HepG2 (cell line): ENCODE measurements around the gene LAPTM4A. TPM values are rescaled to one million over a fixed set of nuclear protein-coding genes. Genes with fewer than 3 reads are reported as not detected.

ENCODE experiments used
- ARNT2 ChIP-seq: sonication (generic); formaldehyde crosslinking; IDR thresholded peaks from 2 replicates; pipeline ENCODE4 v1.8.0; 2022; ENCODE audit warnings: mild to moderate bottlenecking, low read depth, missing genetic modification reagents, moderate library complexity
- BRCA1 ChIP-seq: sonication (generic); formaldehyde crosslinking; IDR thresholded peaks from 2 replicates; pipeline ENCODE4 v1.4.0; 2020; ENCODE audit warnings: missing genetic modification reagents
- ETV5 ChIP-seq: IDR thresholded peaks from 2 replicates; pipeline ENCODE4 v1.6.1; 2018; ENCODE audit warnings: missing biosample characterization, missing genetic modification reagents, inconsistent platforms, borderline replicate concordance
- ETV6 ChIP-seq: sonication (generic); formaldehyde crosslinking; conservative IDR thresholded peaks from 2 replicates; pipeline ENCODE4 v1.4.0; 2020; ENCODE audit warnings: missing genetic modification reagents
- FOXK2 ChIP-seq: fragments of 450-650 bp; IDR thresholded peaks from 2 replicates; pipeline ENCODE4 v1.6.1; 2016
- MBD4 ChIP-seq: IDR thresholded peaks from 2 replicates; pipeline ENCODE4 v1.6.1; 2012; ENCODE audit warnings: low read length, inconsistent platforms, borderline replicate concordance
- MIXL1 ChIP-seq: IDR thresholded peaks from 2 replicates; pipeline ENCODE4 v1.6.1; 2016
- PHF21A ChIP-seq: sonication (generic); formaldehyde crosslinking; IDR thresholded peaks from 2 replicates; pipeline ENCODE4 v1.5.0; 2020; ENCODE audit warnings: mild to moderate bottlenecking, missing genetic modification reagents
- RBFOX2 ChIP-seq: fragments of 200-400 bp; formaldehyde crosslinking; IDR thresholded peaks from 2 replicates; pipeline ENCODE4 v1.6.1; 2017; ENCODE audit warnings: low read depth, mild to moderate bottlenecking, low read length
- RXRB ChIP-seq: IDR thresholded peaks from 2 replicates; pipeline ENCODE4 v1.6.1; 2016; ENCODE audit warnings: borderline replicate concordance, missing genetic modification reagents, missing compliant biosample characterization
- SPEN ChIP-seq: sonication (generic); formaldehyde crosslinking; IDR thresholded peaks from 2 replicates; pipeline ENCODE4 v1.5.1; 2020; ENCODE audit warnings: low read depth, mild to moderate bottlenecking, missing genetic modification reagents
- THAP11 ChIP-seq: IDR thresholded peaks from 2 replicates; pipeline ENCODE4 v1.6.1; 2016; ENCODE audit warnings: missing biosample characterization, missing genetic modification reagents
- TMF1 ChIP-seq: sonication (generic); formaldehyde crosslinking; IDR thresholded peaks from 2 replicates; pipeline ENCODE4 v1.8.1; 2022; ENCODE audit warnings: low read depth, missing genetic modification reagents
- ZFP82 ChIP-seq: sonication (generic); formaldehyde crosslinking; IDR thresholded peaks from 2 replicates; pipeline ENCODE4 v1.5.1; 2020; ENCODE audit warnings: mild to moderate bottlenecking, missing genetic modification reagents, borderline replicate concordance
- ZNF138 ChIP-seq: sonication (generic); formaldehyde crosslinking; IDR thresholded peaks from 2 replicates; pipeline ENCODE4 v1.5.0; 2020; ENCODE audit warnings: mild to moderate bottlenecking, low read depth, missing genetic modification reagents
- ZNF143 ChIP-seq: sonication (generic); formaldehyde crosslinking; IDR thresholded peaks from 2 replicates; pipeline ENCODE4 v1.4.0; 2020; ENCODE audit warnings: missing genetic modification reagents
- ZNF562 ChIP-seq: sonication (generic); formaldehyde crosslinking; IDR thresholded peaks from 2 replicates; pipeline ENCODE4 v1.8.0; 2022; ENCODE audit warnings: missing genetic modification reagents, borderline replicate concordance
- ZNF768 ChIP-seq: sonication (generic); formaldehyde crosslinking; IDR thresholded peaks from 2 replicates; pipeline ENCODE4 v1.4.0; 2020; ENCODE audit warnings: missing genetic modification reagents
- polyA plus RNA-seq, 8 experiments: library from polyadenylated mRNA; depleted of rRNA in 3 of 8; stranded (reverse) in 7 of 8; unstranded in 1 of 8; fragments of >200 nt; fragmentation: Illumina TruSeq in 4 of 8; extraction: Trizol in 4 of 8; gene quantifications; 2 replicates each; pipeline versions ENCODE4 v1.2.1 to v1.2.3, GENCODE V29; 2011 to 2016; ENCODE audit warnings: low read depth in 4 of 8, missing spikeins in 1 of 8, mixed read lengths in 1 of 8; ENCODE audit not compliant: insufficient read depth in 1 of 8
- total RNA-seq, 5 experiments: library from RNA; depleted of rRNA; stranded (reverse); fragments of >200 nt; fragmentation: Illumina TruSeq; extraction: Trizol; gene quantifications; 2 replicates each; pipeline ENCODE4 v1.2.3, GENCODE V29; 2016; ENCODE audit warnings: low read depth in 1 of 5
- TF ChIP-seq, protein P1 (sequence below): sonication (generic); formaldehyde crosslinking; IDR thresholded peaks from 2 replicates; pipeline ENCODE4 v1.4.0; 2020; ENCODE audit warnings: missing genetic modification reagents, borderline replicate concordance
- TF ChIP-seq, protein P2 (sequence below): sonication (generic); IDR thresholded peaks from 2 replicates; pipeline ENCODE4 v1.6.1; 2016; ENCODE audit warnings: low read depth, borderline replicate concordance
- TF ChIP-seq, protein P3 (sequence below): sonication (generic); formaldehyde crosslinking; IDR thresholded peaks from 2 replicates; pipeline ENCODE4 v1.8.1; 2022; ENCODE audit warnings: low read depth, mild to moderate bottlenecking, missing genetic modification reagents
- TF ChIP-seq, protein P4 (sequence below): sonication (generic); formaldehyde crosslinking; IDR thresholded peaks from 2 replicates; pipeline ENCODE4 v1.9.0; 2022; ENCODE audit warnings: missing genetic modification reagents, mild to moderate bottlenecking, borderline replicate concordance

Gene LAPTM4A
- total and polyA plus RNA-seq, 2 of the 13 experiments (the other 11 are each of a cell fraction or from before 2014, with no cell fraction given) = 116 to 558 TPM

DNA sequence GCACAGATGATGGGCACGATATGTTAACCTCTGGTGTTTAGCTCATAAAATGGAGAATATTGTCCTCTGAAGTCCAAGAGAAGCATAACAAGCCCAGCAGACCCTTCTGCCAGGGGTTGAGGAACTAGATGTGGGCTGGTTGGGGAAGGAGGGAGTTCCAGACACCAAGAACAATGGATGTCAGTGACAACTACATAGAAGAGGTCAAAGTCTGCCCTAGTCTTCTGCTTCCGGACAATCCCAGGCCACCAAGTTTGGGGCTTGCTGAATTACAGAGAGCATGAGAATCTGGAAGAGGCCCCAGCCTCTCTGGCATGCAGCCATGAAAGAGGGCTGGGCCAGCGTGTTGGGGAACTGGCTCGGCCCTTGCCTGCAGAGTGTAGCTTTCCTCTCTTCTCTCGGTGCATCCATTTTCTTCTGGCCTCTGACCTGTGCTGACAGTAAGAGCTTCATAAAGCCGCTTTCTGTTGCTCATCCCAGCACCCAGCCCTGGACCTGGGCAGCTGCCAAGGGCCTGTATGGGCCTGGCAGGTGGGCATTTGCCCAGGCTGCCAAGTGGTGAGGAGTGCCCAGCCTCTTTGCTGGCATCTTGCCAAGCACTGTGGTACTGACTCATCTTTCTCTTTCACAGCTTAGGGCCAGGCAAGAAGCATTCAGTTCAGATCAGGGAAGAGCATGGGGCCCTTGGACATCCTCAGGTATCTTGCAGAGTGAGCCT lies 14.6 kb upstream of the LAPTM4A start (continued):
- TF ChIP-seq, protein P1, sequence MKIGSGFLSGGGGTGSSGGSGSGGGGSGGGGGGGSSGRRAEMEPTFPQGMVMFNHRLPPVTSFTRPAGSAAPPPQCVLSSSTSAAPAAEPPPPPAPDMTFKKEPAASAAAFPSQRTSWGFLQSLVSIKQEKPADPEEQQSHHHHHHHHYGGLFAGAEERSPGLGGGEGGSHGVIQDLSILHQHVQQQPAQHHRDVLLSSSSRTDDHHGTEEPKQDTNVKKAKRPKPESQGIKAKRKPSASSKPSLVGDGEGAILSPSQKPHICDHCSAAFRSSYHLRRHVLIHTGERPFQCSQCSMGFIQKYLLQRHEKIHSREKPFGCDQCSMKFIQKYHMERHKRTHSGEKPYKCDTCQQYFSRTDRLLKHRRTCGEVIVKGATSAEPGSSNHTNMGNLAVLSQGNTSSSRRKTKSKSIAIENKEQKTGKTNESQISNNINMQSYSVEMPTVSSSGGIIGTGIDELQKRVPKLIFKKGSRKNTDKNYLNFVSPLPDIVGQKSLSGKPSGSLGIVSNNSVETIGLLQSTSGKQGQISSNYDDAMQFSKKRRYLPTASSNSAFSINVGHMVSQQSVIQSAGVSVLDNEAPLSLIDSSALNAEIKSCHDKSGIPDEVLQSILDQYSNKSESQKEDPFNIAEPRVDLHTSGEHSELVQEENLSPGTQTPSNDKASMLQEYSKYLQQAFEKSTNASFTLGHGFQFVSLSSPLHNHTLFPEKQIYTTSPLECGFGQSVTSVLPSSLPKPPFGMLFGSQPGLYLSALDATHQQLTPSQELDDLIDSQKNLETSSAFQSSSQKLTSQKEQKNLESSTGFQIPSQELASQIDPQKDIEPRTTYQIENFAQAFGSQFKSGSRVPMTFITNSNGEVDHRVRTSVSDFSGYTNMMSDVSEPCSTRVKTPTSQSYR (CRISPR knock-in tag) = 0 out of 2 replicates have a peak, but pooled peaks have one; percentile 5
- TF ChIP-seq MIXL1 (no peak), TMF1 (CRISPR knock-in tag) (no peak), ZNF562 (CRISPR knock-in tag) (no peak), RXRB (CRISPR knock-in tag) (peak; percentile 76), BRCA1 (CRISPR knock-in tag) (no peak), ZNF768 (CRISPR knock-in tag) (peak; percentile 58; the same call in 1 of the 2 replicates), ETV6 (CRISPR knock-in tag) (no peak), ZNF143 (CRISPR knock-in tag) (no peak), ZFP82 (CRISPR knock-in tag) (no peak), MBD4 (no peak), THAP11 (CRISPR knock-in tag) (peak; percentile 72), SPEN (CRISPR knock-in tag) (0 out of 2 replicates have a peak, but pooled peaks have one; percentile 53), ZNF138 (CRISPR knock-in tag) (no peak), FOXK2 (no peak), ARNT2 (CRISPR knock-in tag) (no peak), ETV5 (peak; percentile 97), PHF21A (CRISPR knock-in tag) (peak; percentile 49; the same call in 1 of the 2 replicates), RBFOX2 (no peak)
- TF ChIP-seq, protein P2, sequence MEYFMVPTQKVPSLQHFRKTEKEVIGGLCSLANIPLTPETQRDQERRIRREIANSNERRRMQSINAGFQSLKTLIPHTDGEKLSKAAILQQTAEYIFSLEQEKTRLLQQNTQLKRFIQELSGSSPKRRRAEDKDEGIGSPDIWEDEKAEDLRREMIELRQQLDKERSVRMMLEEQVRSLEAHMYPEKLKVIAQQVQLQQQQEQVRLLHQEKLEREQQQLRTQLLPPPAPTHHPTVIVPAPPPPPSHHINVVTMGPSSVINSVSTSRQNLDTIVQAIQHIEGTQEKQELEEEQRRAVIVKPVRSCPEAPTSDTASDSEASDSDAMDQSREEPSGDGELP = 0 out of 2 replicates have a peak, but pooled peaks have one; percentile 11
- TF ChIP-seq, protein P3, sequence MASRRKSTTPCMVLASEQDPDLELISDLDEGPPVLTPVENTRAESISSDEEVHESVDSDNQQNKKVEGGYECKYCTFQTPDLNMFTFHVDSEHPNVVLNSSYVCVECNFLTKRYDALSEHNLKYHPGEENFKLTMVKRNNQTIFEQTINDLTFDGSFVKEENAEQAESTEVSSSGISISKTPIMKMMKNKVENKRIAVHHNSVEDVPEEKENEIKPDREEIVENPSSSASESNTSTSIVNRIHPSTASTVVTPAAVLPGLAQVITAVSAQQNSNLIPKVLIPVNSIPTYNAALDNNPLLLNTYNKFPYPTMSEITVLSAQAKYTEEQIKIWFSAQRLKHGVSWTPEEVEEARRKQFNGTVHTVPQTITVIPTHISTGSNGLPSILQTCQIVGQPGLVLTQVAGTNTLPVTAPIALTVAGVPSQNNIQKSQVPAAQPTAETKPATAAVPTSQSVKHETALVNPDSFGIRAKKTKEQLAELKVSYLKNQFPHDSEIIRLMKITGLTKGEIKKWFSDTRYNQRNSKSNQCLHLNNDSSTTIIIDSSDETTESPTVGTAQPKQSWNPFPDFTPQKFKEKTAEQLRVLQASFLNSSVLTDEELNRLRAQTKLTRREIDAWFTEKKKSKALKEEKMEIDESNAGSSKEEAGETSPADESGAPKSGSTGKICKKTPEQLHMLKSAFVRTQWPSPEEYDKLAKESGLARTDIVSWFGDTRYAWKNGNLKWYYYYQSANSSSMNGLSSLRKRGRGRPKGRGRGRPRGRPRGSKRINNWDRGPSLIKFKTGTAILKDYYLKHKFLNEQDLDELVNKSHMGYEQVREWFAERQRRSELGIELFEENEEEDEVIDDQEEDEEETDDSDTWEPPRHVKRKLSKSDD = no peak
- TF ChIP-seq, protein P4, sequence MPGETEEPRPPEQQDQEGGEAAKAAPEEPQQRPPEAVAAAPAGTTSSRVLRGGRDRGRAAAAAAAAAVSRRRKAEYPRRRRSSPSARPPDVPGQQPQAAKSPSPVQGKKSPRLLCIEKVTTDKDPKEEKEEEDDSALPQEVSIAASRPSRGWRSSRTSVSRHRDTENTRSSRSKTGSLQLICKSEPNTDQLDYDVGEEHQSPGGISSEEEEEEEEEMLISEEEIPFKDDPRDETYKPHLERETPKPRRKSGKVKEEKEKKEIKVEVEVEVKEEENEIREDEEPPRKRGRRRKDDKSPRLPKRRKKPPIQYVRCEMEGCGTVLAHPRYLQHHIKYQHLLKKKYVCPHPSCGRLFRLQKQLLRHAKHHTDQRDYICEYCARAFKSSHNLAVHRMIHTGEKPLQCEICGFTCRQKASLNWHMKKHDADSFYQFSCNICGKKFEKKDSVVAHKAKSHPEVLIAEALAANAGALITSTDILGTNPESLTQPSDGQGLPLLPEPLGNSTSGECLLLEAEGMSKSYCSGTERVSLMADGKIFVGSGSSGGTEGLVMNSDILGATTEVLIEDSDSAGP (CRISPR knock-in tag) = peak; percentile 78; the same call in 1 of the 2 replicates
